HG03045 (cell line): ENCODE measurements around the gene OTX1.

Experiments used
- ATAC-seq: cut with Tn5 transposase; IDR thresholded peaks from one replicate; pipeline ENCODE4 v1.9.1; 2021; ENCODE audit warnings: mild to moderate bottlenecking, moderate library complexity; ENCODE audit not compliant: unreplicated experiment

The OTX1 gene

DNA sequence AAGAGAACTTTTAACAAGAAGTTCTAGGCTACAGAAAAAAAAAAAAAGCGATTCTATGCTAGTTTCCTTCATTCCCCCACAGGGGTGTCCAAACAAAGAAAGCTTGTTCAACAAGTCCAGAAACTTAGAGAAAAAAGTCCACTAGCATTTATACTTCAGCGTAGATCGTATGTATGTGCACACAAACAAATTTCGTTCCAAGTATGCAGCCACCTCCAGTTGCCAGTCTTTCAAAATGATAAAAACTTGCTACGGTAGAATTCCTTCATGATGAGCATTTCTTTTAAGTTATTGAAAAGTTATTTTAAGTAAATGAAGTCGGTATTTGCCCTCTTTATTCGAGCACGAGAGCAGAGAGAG, 3.7 kb upstream of the OTX1 start:
- ATAC-seq = no peak

DNA sequence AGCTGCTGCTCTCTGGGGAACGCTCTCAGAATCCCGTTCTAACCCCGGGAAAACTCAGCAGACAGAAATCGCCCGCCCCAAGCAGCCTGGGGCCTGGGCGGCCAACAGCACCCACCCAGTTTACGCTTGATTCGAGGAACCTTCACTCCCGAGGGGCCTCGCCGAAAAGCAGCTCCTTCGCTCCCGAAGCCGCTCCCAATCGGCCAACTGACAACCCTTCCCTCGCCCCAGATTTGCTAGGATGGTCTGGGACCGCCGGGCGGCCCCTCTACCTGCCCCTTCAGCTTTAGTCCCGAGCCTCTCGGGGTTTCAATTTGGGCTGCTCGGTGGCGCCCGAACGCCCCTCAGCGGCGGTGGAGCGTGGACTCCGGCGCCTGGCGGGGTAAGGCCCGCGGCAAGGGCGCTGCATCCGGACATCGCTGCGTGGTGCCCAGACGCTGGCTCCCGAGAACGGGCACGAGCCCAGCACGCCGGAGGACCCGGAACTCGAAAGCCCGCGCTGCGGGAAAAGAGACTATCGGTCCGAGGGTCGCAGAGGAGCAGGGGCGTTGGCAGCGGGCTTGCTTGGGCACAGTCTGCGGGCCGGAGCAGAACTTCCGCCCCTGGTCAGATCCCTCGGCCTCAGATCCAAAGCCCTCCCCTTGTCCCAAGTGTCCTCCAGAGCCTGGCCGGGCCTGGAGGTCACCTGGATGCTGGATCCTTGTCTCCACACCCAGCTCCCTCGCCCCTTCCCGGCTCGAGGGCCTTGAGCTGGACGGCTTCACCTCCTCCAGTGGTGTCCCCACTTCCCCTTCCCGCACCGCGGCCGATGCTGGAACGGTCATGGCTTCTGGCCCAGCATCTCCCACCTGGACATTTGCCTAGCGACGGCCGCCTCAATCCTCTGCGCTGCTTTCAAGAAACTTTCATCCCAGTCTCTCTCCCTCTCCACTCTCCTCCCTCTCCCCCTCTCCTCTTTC, 3.0 kb upstream of the OTX1 start:
- no peak for ATAC-seq

DNA sequence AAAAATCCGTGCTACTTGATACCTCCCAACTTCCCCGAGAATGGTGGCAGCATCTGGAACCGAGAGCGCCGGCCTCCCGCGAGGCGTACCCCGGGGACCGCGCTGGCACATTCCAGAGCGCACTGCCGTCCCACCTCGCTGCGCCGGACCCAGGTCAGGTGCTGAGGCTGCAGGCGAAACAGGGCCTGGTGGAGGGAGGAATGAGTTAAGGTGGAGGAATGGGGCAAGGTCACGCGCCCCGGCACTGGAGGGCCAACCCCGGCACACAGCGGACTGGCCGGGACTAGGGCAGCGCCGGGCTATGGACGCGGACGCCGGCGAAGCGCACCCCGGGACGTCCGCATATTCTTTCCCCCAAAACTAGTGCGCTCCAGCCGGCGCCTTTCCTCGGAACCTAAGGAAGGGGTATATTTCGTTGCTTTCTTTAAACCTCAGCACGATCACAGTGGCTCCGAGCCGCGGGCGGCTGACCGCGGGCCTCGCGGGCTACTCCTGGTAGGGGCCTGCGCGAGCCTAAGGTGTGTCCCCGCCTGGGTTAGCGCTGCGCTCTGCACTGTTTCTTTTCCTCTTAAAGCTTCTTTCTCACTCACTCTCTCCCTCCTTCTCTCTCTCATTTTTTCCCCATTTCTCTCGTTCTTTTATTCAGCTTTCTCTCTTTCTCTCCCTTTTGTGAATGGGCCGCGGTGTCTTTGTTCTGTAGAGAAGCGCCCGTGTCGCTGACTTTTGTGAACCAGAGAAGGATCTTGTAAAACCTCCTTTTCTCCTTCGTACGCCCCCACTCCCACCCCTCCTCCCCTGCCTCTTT, 2.1 kb upstream of the OTX1 start:
- ATAC-seq = no peak

DNA sequence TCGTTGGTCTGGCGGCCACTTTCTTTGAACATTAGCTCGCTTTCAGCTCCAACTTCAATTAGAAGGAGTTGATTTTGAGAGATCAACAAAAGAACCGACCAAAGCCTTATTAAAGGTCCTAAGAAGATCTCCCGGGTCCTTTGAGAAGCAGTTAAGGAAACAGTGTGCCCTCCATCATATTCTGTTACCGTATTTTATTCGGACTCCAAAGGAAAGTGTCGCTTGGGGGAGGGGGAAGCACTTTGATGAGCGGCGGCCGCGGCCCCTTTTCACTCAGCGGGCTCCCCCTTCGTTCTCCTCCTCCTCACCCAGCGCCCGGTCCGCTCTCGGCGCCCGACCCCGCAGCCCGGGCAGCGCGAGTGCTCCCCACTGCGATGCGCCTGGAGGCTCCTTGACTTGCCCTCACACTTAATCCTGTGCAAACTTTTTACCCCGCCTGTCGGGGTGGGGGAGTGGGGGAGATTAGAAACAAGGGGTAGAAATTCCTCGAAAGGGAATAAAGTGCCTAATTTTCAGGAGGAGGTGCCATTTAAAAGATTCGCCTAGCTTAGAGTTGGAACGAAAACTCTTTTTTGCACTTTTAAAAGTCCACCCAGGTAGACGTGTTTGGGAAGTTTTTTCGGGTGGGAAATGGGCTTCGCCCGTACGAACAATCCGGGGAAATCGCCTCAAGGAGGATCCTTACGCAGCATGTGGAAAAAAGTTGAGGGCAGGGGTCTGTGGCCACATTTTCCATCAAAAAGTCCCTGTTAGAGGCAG, 1.2 kb upstream of the OTX1 start:
- no peak for ATAC-seq

DNA sequence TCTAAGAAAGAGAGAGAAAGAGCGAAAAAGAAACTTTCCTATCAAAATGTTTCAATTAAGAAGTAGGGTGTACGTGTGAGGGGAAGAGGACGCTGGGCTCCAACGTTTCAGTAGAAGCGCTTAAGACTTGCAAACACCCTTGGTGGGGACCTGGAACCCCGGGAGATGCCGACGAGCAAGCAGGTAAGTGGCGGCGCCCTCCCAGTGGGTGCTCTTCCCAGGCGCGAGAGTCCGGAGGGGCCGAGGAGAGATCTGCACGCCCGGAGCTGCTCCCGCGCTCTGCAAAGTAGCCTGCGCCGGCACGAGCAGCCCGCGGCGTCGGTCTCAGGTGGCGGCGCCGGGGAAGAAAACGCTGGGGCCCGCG, 678 bp upstream of the OTX1 start:
- peak; percentile 31 for ATAC-seq

DNA sequence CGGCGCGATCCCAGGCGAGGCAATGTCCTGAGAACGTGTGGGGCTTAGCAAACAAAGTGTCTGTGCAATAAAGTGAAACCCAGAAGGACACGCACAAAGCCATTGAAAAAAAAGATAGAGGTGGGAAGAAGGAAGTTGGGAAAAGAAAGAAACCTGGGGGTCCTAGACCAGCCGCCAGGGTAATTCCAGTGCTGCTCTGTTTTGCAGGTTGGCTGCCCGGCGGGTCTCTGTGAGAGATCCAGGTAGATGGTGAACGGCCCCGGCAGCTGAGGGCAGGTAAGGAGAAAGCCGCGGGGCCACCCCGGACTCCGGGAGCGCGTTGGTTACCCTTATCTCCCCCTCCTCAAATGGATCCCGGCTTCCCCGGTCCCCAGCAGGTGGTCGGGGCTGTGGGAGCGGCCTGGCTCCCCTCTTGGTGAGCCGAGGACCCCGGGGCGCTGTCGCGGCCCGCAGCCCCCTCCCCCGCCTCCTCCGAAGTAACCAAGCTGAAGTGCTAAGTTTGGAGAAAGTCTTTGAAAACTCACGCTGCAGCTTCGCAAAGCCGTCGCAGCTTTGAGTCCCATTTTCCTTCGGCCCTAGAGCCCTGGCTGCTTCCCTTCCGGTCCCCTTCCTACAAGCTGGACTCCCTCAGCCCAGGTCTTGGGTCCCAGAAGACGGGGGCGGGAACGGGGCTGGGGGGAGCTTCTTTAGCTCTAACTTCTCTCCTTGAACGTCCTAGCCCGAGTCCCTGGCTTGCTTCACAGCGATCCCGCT, 588 bp downstream of the OTX1 start:
- ATAC-seq = no peak

DNA sequence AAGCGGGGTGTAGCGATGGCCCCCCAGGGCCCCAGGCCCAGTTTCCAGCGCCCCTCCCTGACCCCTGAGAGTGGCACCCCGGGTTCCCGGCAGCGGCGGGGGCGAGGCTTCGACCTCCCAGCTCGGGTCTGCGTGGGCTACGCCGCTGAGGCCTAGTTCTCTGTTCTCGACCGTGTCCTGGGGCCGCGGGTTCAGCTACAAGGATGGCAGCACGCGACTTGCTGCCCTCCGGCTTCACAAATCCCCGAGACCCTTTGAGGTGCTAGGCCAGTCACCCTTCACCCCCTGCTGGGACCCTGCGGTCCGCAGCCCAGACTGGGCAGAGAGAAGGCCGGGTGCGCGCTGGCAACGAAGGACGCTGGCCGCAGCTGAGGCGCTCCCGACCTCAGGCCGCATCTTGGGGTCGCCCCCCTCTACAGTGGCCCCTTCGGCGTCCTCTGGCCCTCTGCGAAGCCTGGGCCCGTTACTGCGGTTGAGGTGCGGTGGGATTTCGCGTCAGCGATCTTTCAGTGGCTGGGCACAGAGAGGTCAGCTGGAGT, 1.2 kb downstream of the OTX1 start:
- ATAC-seq = no peak

DNA sequence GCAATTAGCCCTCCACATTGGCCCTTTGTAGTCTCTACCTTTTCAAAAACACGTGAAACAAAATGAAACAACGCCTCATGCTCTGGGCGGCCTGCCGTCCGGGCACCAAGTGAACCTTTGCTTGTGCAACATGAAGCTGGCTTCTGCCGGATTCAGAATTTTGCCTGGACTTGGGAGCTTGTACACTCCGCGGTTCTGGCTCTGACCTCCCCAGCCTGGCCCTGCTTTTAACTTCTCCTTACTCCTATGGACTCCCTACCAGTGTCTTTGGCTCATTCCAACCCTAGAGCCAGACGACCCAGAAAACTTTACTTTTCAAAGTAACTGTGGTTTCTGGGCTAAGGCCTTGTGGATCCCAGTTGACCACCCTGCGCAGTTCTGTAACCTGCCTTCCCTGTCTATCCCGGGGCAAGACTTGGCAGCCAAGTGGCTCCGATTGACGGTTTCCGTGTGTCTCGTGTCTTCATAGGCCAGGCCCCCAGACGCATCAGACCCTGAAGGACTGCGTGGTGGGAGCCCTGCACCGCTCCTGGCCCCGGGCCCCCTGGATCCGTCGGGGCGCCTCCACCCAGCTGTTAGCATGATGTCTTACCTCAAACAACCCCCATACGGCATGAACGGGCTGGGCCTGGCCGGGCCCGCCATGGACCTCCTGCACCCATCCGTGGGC, 1.9 kb downstream of the OTX1 start:
- no peak for ATAC-seq

DNA sequence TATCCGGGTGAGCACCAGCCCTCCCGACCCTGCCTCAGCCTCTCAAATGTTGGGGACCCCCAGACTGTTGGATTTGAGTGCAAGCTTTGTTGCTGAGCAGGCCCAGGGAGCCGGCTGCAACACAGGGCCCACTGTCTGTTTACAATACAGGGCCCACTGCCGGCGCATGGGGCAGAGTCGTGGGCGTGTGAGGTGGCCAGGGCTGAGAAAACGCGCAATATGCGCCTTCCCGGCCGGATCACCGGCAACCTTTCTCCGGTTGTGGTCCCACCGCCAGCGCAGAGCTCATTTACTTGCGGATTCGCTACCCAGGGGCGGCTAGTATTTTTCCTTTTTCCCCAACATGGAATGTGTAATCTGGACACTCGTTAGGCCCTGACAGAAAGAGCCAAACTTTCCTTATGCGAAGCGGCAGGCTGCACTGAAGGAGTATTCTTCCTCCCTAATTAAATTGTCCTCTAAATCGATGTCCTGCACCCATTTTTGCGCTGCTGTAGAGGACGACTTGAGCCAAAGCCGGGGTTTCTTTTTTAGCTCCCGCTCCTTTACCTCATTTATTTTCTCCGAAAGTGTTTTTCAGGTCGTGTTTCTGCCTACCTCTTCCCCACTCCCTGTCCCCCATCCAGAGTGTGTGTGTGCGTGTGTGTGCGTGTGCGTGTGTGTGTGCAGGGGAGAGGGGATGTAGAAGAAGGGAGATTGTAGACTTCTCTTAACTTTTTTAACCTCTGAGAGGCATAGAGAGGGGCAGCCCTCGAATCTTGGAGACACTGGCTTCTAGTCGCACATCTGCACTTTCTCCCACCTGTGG, 2.7 kb downstream of the OTX1 start:
- no peak for ATAC-seq

DNA sequence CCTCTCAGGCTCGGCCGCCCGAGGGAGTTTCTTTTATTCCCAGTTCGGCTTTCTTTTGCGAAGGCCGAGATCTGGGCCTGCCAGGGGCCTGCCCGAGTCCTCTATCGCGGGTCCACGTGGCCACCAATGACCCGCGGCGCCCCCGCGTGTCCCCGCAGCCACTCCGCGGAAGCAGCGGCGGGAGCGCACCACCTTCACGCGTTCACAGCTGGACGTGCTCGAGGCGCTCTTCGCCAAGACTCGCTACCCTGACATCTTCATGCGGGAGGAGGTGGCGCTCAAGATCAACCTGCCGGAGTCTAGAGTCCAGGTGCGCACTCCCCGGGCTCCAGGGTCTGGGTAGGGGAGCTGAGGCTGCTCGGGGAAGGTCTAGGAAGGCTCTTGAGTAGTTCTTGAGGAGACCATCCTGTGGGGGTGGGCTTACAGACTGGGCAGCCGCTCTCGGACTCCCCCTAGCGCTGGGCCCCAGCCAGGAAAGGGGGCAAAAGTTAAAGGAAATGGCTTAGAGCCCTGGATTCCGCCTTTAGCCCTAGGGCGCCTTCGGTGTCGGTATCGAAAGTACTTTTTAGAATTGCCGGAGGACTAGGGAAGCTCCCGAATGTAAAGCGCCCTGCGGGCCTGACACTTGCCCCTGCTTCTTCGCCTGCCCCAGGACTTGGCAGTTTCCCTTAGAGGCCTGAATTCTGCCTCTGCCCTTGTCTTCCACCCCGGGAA, 3.4 kb downstream of the OTX1 start:
- ATAC-seq = no peak

DNA sequence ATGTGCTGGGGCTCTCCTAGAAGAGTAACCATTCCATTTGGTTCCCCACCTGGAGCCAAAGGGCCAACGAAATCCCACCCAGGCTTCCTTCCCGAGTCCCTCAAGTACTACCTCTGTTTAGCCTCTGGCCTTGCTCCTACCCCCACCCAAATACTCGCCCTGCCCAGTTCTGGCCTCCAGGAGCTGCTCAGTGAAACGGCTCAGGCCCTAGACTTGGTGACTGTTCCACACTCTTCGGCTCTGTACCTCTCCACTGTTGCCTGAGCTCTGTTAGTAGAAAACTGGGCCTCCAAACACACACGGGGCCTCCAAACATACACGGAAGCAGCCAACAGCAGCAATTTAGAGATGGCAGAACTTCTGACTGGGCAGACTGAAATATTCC, 4.2 kb downstream of the OTX1 start:
- ATAC-seq = no peak

DNA sequence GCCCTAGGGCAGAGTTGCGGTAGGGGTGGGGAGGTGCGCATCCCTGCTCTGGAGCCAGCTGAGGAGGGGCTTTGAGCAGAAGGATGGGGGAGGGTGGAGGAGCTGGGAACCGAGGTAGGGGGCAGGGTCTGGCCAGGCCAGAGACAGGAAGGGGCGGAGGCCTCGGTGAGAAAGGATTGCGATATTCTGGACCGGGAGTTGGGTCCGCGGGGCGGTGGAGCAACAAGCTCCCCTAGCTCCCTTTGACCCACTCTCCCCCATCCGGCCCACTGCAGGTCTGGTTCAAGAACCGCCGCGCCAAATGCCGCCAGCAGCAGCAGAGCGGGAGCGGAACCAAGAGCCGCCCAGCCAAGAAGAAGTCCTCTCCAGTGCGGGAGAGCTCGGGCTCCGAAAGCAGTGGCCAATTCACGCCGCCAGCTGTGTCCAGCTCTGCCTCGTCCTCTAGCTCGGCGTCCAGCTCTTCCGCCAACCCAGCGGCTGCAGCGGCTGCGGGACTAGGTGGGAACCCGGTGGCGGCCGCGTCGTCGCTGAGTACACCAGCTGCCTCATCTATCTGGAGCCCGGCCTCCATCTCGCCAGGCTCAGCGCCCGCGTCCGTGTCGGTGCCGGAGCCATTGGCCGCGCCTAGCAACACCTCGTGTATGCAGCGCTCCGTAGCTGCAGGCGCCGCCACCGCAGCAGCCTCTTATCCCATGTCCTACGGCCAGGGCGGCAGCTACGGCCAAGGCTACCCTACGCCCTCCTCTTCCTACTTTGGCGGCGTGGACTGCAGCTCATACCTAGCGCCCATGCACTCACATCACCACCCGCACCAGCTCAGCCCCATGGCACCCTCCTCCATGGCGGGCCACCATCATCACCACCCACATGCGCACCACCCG, 4.8 kb downstream of the OTX1 start:
- no peak for ATAC-seq

DNA sequence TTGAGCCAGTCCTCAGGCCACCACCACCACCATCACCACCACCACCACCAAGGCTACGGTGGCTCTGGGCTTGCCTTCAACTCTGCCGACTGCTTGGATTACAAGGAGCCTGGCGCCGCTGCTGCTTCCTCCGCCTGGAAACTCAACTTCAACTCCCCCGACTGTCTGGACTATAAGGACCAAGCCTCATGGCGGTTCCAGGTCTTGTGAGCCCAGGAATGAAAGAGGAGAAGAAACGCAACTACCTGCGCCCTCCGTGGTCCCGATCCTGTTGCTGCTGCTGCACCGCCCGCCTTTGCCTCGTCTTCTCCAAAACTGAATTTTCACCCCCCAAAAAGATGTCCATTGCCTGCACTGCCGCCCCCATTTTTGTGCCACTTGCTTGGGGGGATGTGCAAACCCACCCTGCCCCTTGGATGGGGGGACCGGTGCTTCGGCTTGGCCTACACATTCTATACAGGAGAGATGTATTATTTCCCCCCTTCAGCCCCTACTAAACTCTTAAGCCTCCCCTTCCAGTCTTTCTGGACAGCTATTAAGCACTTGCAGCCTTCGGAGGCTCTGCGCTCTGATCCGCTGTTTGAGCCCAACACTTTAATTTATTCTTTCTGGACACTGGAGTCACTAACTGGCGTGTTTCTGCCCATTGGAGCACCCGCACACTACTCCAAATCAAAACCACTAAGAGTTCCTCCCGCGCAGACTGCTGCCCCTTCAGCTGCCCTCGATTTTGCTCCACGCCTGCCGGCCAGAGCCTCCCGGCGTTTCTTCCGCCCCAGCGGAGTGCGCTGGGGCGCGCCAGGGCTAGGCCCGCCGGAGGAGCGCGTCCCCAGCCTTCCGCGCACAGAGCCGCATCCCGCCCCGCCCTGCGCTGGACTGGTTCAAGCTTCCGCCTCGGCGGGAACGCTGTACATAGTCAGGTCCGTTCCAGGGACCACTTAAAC, 5.7 kb downstream of the OTX1 start:
- no peak for ATAC-seq

DNA sequence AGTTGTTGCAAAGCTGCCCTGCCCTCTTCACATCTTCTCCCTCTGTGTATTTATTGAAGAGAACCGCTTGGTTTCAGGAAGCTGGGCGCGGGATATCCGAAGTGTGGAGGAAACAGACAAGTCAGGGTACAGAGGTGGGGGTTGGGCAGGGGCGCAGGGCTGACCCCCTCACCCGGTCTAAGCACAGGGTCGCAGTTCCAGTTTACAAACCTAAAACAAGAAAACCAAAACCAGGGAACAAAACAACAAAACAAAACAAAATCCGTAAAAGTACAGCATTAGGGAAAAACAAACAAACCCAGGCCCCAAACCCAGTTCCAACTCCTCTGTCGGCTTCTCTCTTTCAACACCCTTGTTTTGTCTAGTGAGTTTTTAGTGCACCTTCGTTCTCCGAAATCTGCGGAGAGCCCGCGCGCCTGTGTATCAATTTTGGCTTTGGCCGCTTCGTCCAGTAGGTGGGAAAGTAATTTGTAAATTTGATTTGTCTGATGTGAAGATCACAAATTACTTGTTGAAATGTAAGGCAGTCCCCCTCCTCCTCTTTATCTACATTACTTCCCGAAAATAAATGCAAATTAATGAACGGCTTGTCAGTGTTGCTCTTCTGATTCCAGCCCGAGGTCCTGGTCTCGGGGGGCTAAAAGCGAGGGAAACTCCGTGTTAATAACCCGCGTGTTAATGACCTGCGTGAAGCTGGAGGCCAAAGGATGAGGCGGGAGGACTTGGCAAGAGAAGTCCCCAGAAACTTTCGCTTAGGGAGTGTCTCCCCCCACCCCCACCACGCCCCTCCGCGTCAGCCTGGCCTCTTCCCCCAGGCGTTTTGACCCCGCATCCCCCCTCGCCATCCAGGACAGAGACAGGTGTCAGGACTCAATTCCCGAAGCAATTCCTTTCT, 6.9 kb downstream of the OTX1 start:
- no peak for ATAC-seq

DNA sequence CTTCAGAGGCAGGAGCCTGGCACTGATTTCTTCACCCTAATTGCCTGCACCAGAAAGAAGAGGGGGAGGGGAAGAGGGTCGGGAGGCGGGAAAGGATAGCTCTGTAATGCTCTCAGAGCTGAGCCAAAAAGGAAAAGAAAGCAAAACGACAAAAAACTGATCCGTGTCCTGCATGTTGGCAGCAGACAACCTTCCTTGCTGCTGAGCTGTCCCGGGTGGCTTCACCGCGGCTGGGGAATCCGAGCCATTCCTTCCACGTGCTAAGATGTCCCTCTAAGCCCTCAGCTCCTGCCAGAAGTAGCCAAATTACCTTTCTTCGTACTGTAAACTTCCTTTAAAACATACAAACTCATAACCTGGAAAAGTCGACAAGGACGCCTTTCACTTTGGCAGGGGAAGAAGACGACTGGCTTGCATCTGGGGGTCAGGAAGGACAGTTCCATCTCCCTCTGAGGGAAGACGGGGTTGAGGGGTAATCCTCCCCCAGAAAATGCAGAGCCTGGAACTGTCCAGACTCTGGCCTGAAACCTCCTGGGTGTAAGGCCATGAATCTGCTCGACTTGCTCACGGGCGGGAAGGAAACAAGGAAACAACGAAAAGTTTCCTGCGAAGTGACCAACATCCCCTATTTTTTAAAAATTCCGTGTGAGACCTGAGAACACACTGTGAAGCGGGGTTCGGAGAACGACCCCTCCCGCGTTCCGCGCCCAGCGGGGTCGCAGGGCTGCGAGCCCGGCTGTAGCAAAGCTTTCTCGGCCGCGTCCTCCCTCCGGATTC, 7.7 kb downstream of the OTX1 start:
- no peak for ATAC-seq
